Hindlimb muscle (tissue), 1 donor: ENCODE results near the gene NT5C1B. TPM values are rescaled to one million over a fixed set of nuclear protein-coding genes. Genes with fewer than 3 reads are reported as not detected.

Experiments
- DNase-seq: peaks from one replicate; pipeline ENCODE4 v3.0.0-alpha.2; 2013
- polyA plus RNA-seq: library from polyadenylated mRNA; unstranded; fragments of 120-200 nt; gene quantifications from one replicate; pipeline ENCODE4 v1.2.1, GENCODE V29; 2013; ENCODE audit not compliant: insufficient read length

Gene NT5C1B
- polyA plus RNA-seq, 1 donor = not detected

- DNase-seq = peak; percentile 22
These were observed 10.3 kb upstream of the NT5C1B start for GRCh38 chr2:18599509-18600254.

- no peak for DNase-seq
These were observed 9.6 kb upstream of the NT5C1B start for GRCh38 chr2:18598848-18599484.

- no peak for DNase-seq
These were observed 8.2 kb upstream of the NT5C1B start for GRCh38 chr2:18597618-18598017.

- DNase-seq = no peak
These were observed 7.6 kb upstream of the NT5C1B start for GRCh38 chr2:18596993-18597392.

- no peak for DNase-seq
These were observed 4.1 kb upstream of the NT5C1B start for GRCh38 chr2:18593496-18593895.

GRCh38 chr2:18592372-18592771, 3.0 kb upstream of the NT5C1B start:
- no peak for DNase-seq

- DNase-seq = no peak
These were observed 567 bp downstream of the NT5C1B start for GRCh38 chr2:18588802-18589201.

GRCh38 chr2:18588049-18588448, 1.3 kb downstream of the NT5C1B start:
- no peak for DNase-seq

GRCh38 chr2:18585526-18585925, 3.8 kb downstream of the NT5C1B start:
- DNase-seq = no peak

- no peak for DNase-seq
These were observed 4.8 kb downstream of the NT5C1B start for GRCh38 chr2:18584608-18584954.

- DNase-seq = no peak
These were observed 5.3 kb downstream of the NT5C1B start for GRCh38 chr2:18583905-18584607.

- DNase-seq = no peak
These were observed 8.8 kb downstream of the NT5C1B start for GRCh38 chr2:18580606-18581005.

- no peak for DNase-seq
These were observed 11.3 kb downstream of the NT5C1B start for GRCh38 chr2:18578033-18578432.

- no peak for DNase-seq
These were observed 23.1 kb downstream of the NT5C1B start for GRCh38 chr2:18566145-18566769.

- DNase-seq = no peak
These were observed 28.6 kb downstream of the NT5C1B start for GRCh38 chr2:18560797-18561085.

GRCh38 chr2:18560031-18560796, 29.2 kb downstream of the NT5C1B start, which contains the start of gene RDH14:
Gene RDH14, minus strand, starts transcription at chr2:18560653. Its CDS starts 81 bp downstream, at chr2:18560572.
- DNase-seq = peak; percentile 92

- no peak for DNase-seq
These were observed 29.8 kb downstream of the NT5C1B start for GRCh38 chr2:18559531-18560030.

GRCh38 chr2:18558458-18558857, 30.9 kb downstream of the NT5C1B start:
- DNase-seq = no peak

- no peak for DNase-seq
These were observed 32.2 kb downstream of the NT5C1B start for GRCh38 chr2:18557121-18557520.

GRCh38 chr2:18552351-18553077, 36.9 kb downstream of the NT5C1B start:
- DNase-seq = no peak

- no peak for DNase-seq
These were observed 37.7 kb downstream of the NT5C1B start for GRCh38 chr2:18551623-18552022.

GRCh38 chr2:18551169-18551568, 38.2 kb downstream of the NT5C1B start:
- DNase-seq = no peak
